Sigmoid colon (tissue), 4 donors: ENCODE results near the gene NKAPL.

Experiments used
- CTCF ChIP-seq, 4 experiments: fragments of 450-650 bp in 3 of 4; fragments of 200-600 bp in 1 of 4; IDR thresholded peaks; one replicate each; pipeline ENCODE4 v1.5.1; 2016 to 2019; ENCODE audit warnings: antibody characterized with exemption in 4 of 4, mild to moderate bottlenecking in 3 of 4, moderate library complexity in 2 of 4
- POLR2A ChIP-seq, 2 donors: fragments of 450-650 bp; IDR thresholded peaks; one replicate each; pipeline ENCODE4 v1.6.1; 2016; ENCODE audit warnings: antibody characterized with exemption in 2 of 2, mild to moderate bottlenecking in 2 of 2, moderate library complexity in 2 of 2
- POLR2AphosphoS5 ChIP-seq, 4 donors: sonication (generic); formaldehyde crosslinking; IDR thresholded peaks; one replicate each; pipeline ENCODE4 v1.6.1; 2017; ENCODE audit warnings: antibody characterized with exemption in 4 of 4

GRCh38 chr6:28248916-28249315 is 10.2 kb upstream of the NKAPL start:
- TF ChIP-seq POLR2A (IDR thresholded peaks at IDR 0.05): no peak
- no peak for TF ChIP-seq CTCF (IDR thresholded peaks at IDR 0.05)
- no peak for TF ChIP-seq POLR2AphosphoS5 (IDR thresholded peaks at IDR 0.05)
